MM.1S (cell line): Measurements from ENCODE around the gene RGL4.

Experiments
- EZH2phosphoT487 ChIP-seq: fragments of 300-600 bp; sonication (generic); IDR thresholded peaks from 2 replicates; pipeline ENCODE4 v1.6.1; 2018; ENCODE audit warnings: antibody characterized with exemption, low read length
- TF ChIP-seq, protein P1 (sequence below): fragments of 300-600 bp; sonication (generic); IDR thresholded peaks from 2 replicates; pipeline ENCODE4 v1.5.1; 2016; ENCODE audit warnings: antibody characterized with exemption, low read length, mixed read lengths

DNA sequence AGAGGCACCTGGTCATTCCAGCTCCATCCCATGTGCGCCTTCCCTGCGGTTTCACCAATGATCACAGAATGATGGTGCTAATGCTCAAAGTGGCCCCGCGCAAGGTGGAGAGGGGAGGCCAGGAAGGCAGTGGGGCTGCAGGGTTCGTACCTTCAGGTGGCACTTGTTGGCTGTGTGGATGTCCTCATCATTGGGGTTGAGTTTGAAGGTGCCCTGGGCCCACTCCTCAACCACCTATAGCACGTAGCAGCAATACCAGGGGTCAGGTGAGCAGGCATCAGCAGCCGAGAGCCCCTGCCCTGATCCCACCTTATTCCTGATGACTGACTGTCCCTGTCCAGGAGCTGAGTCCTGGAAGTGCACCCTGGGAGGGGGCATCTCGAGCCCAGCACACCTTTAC is 38.1 kb upstream of the RGL4 start:
- TF ChIP-seq, protein P1, sequence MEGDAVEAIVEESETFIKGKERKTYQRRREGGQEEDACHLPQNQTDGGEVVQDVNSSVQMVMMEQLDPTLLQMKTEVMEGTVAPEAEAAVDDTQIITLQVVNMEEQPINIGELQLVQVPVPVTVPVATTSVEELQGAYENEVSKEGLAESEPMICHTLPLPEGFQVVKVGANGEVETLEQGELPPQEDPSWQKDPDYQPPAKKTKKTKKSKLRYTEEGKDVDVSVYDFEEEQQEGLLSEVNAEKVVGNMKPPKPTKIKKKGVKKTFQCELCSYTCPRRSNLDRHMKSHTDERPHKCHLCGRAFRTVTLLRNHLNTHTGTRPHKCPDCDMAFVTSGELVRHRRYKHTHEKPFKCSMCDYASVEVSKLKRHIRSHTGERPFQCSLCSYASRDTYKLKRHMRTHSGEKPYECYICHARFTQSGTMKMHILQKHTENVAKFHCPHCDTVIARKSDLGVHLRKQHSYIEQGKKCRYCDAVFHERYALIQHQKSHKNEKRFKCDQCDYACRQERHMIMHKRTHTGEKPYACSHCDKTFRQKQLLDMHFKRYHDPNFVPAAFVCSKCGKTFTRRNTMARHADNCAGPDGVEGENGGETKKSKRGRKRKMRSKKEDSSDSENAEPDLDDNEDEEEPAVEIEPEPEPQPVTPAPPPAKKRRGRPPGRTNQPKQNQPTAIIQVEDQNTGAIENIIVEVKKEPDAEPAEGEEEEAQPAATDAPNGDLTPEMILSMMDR: no peak
- no peak for TF ChIP-seq EZH2phosphoT487
